ENCODE results near the gene PALD1. TPM values are rescaled to one million over a fixed set of nuclear protein-coding genes. Genes with fewer than 3 reads are reported as not detected.

The PALD1 gene
- total and polyA plus RNA-seq, 2 experiments from 2014 or later = 11.9 to 58.2 TPM

- TF ChIP-seq REST (IDR thresholded peaks at IDR 0.05; ENCODE audit: unreplicated experiment) (no peak), EZH2 (IDR thresholded peaks at IDR 0.05; ENCODE audit: low read depth, unreplicated experiment) (no peak), CTCF (conservative IDR thresholded peaks at IDR 0.05; ENCODE audit: low read depth in 2 of 2) (no peak), CREB1 (CRISPR knock-in tag; IDR thresholded peaks at IDR 0.05; ENCODE audit: low read depth) (no peak), NANOG (IDR thresholded peaks at IDR 0.05; ENCODE audit: borderline replicate concordance) (no peak), ZNF331 (CRISPR knock-in tag; IDR thresholded peaks at IDR 0.05; ENCODE audit: low read depth) (no peak), STAT1 (IDR thresholded peaks at IDR 0.05; ENCODE audit: unreplicated experiment) (no peak), JUNB (IDR thresholded peaks at IDR 0.05; ENCODE audit: unreplicated experiment) (no peak)
Measured at GRCh38 chr10:70565556-70566514, 87.3 kb downstream of the PALD1 start (continued).

- no peaks in the 10 kb centered on the region for H3K9me3 Mint-ChIP-seq
- H3K36me3 ChIP-seq (ENCODE audit: insufficient read depth) = no peaks in the 10 kb centered on the region
- no peak overlapping the region for H2AFZ ChIP-seq
- H3K4me2 ChIP-seq = no peak overlapping the region
- no peaks in the 10 kb centered on the region for H3K4me1 ChIP-seq (ENCODE audit: insufficient read depth)
- H3K27me3 Mint-ChIP-seq (ENCODE audit: insufficient read depth, low read depth, poor library complexity) = peaks cover 7% of the 10 kb centered on the region
- no peaks in the 10 kb centered on the region for H3K9me2 ChIP-seq (ENCODE audit: insufficient read depth)
- H3K4me1 Mint-ChIP-seq = peaks cover 2% of the 10 kb centered on the region; the same call in 1 of the 3 replicates
- H3K36me3 Mint-ChIP-seq (ENCODE audit: low read depth) = peaks cover 4% of the 10 kb centered on the region; the same call in 1 of the 3 replicates
- ATAC-seq (no peak), DNase-seq (ENCODE audit: low spot score) (no peak)
- no peaks in the 10 kb centered on the region for H3K27me3 ChIP-seq (ENCODE audit: insufficient read depth)
- H3K27ac Mint-ChIP-seq = no peak overlapping the region
- no peak overlapping the region for H3K4me3 Mint-ChIP-seq
- H4K20me1 ChIP-seq (replicated peaks; ENCODE audit: insufficient read depth) = no peaks in the 10 kb centered on the region
- H3F3A ChIP-seq (replicated peaks; ENCODE audit: low read depth) = no peaks in the 10 kb centered on the region
- H3K27ac ChIP-seq (ENCODE audit: low read depth) = no peak overlapping the region
- no peaks in the 10 kb centered on the region for H3K79me2 ChIP-seq (replicated peaks; ENCODE audit: insufficient read depth)
- H3K4me3 ChIP-seq = no peak overlapping the region
- TF ChIP-seq EZH2phosphoT487 (IDR thresholded peaks at IDR 0.05; ENCODE audit: unreplicated experiment) = no peak
- no peak for TF ChIP-seq ZNF462 (CRISPR knock-in tag; IDR thresholded peaks at IDR 0.05)
- TF ChIP-seq JUNB (IDR thresholded peaks at IDR 0.05; ENCODE audit: unreplicated experiment) = no peak
- no peak for TF ChIP-seq POLR2AphosphoS5 (IDR thresholded peaks at IDR 0.05; ENCODE audit: low read depth)
Measured at GRCh38 chr10:70566515-70567290, 88.1 kb downstream of the PALD1 start.
